A549 (cell line): ENCODE results near the gene CAPN8. TPM values are rescaled to one million over a fixed set of nuclear protein-coding genes. Genes with fewer than 3 reads are reported as not detected.
A peak's percentile ranks its signal among the peaks of the same experiment; 100 is the strongest.

Experiments used
- ATAC-seq, 2 experiments: fragments of 200-7000 bp in 1 of 2; fragments of >200 bp in 1 of 2; cut with Nextera tagmentation in 1 of 2; cut with Tn5 transposase in 1 of 2; 3 replicates each; pipeline versions ENCODE4 v1.8.0 to v1.9.1; 2018 to 2020; ENCODE audit warnings: mild to moderate bottlenecking in 1 of 2, moderate library complexity in 1 of 2
- CTCF ChIA-PET: fragments of 300-600 bp; sonication (Branson Sonifier 250); formaldehyde crosslinking; extraction: SDS; loops from one replicate; lab custom pipeline; 2021; ENCODE audit warnings: antibody characterized with exemption, inconsistent platforms; lab: Yijun Ruan, JAX
- POLR2A ChIA-PET: fragments of 350-600 bp; formaldehyde crosslinking; extraction: SDS; loops from one replicate; lab custom pipeline; 2021; ENCODE audit warnings: antibody characterized with exemption, inconsistent platforms; lab: Yijun Ruan, JAX
- DNase-seq, 2 experiments: peaks; one replicate each; pipeline versions ENCODE4 v3.0.0 to v3.0.0-alpha.2; 2011 to 2016; ENCODE audit warnings: low read depth in 1 of 2, low spot score in 1 of 2
- FAIRE-seq: peaks from 2 replicates; lab custom pipeline; 2011; peaks lifted over from hg19 to GRCh38; lab: Jason Lieb, UNC
- H3K27ac ChIP-seq, 2 experiments: fragments of >200 bp; sonication (Bioruptor Twin); formaldehyde crosslinking; 3 replicates each; pipeline ENCODE4 v1.5.1; 2016 to 2017
- H3K4me1 ChIP-seq: fragments of >200 bp; sonication (Bioruptor Twin); formaldehyde crosslinking; 3 replicates; pipeline ENCODE4 v1.6.1; 2016
- H3K4me2 ChIP-seq: fragments of >200 bp; sonication (Bioruptor Twin); formaldehyde crosslinking; 3 replicates; pipeline ENCODE4 v1.6.1; 2016
- H3K4me3 ChIP-seq: fragments of >200 bp; sonication (Bioruptor Twin); formaldehyde crosslinking; 3 replicates; pipeline ENCODE4 v1.5.1; 2016
- H3K9me3 ChIP-seq: fragments of >200 bp; sonication (Bioruptor Twin); formaldehyde crosslinking; 3 replicates; pipeline ENCODE4 v1.6.1; 2016
- CEBPB ChIP-seq, 2 experiments: fragments of >200 bp in 1 of 2; sonication (Bioruptor Twin) in 1 of 2; formaldehyde crosslinking in 1 of 2; IDR thresholded peaks; 2 replicates each; pipeline ENCODE4 v1.6.1; 2012 to 2016
- CHD4 ChIP-seq: fragments of 200-600 bp; sonication (generic); IDR thresholded peaks from 2 replicates; pipeline ENCODE4 v1.6.1; 2016; ENCODE audit warnings: antibody characterized with exemption, mild to moderate bottlenecking, borderline replicate concordance
- EHF ChIP-seq: fragments of 250-450 bp; sonication (Bioruptor Pico); IDR thresholded peaks from 2 replicates; pipeline ENCODE4 v1.5.0; 2020; ENCODE audit warnings: mild to moderate bottlenecking
- ESRRA ChIP-seq: fragments of 150-350 bp; IDR thresholded peaks from 2 replicates; pipeline ENCODE4 v1.6.1; 2014; ENCODE audit warnings: mild to moderate bottlenecking, low read length, borderline replicate concordance
- FOSB ChIP-seq: fragments of 250-450 bp; sonication (Bioruptor Pico); IDR thresholded peaks from 2 replicates; pipeline ENCODE4 v1.5.0; 2020; ENCODE audit warnings: mild to moderate bottlenecking, moderate library complexity
- FOSL2 ChIP-seq, 2 experiments: fragments of 450-650 bp in 1 of 2; fragments of >200 bp in 1 of 2; sonication (Bioruptor Twin) in 1 of 2; formaldehyde crosslinking; IDR thresholded peaks; 2 replicates each; pipeline versions ENCODE4 v1.5.0 to v1.6.1; 2016 to 2020; ENCODE audit warnings: mild to moderate bottlenecking in 1 of 2, moderate library complexity in 1 of 2
- GATA3 ChIP-seq: IDR thresholded peaks from 2 replicates; pipeline ENCODE4 v1.6.1; 2012; ENCODE audit warnings: borderline replicate concordance
- HDAC2 ChIP-seq: fragments of 200-600 bp; sonication (generic); IDR thresholded peaks from 2 replicates; pipeline ENCODE4 v1.6.1; 2016
- HEYL ChIP-seq: fragments of 250-450 bp; sonication (Bioruptor Pico); IDR thresholded peaks from 2 replicates; pipeline ENCODE4 v1.8.0; 2021; ENCODE audit warnings: mild to moderate bottlenecking, moderate library complexity
- HOXB13 ChIP-seq: fragments of 250-450 bp; sonication (Bioruptor Pico); IDR thresholded peaks from 2 replicates; pipeline ENCODE4 v1.5.0; 2020; ENCODE audit warnings: low read depth, mild to moderate bottlenecking, moderate library complexity
- JUN ChIP-seq, 2 experiments: fragments of >200 bp; sonication (Bioruptor Twin); formaldehyde crosslinking; IDR thresholded peaks; 2 replicates in 1 of 2; 3 replicates in 1 of 2; pipeline ENCODE4 v1.6.1; 2016 to 2017
- JUNB ChIP-seq: fragments of >200 bp; sonication (Bioruptor Twin); formaldehyde crosslinking; IDR thresholded peaks from 2 replicates; pipeline ENCODE4 v1.6.1; 2016
- KDM1A ChIP-seq: fragments of 200-600 bp; sonication (generic); IDR thresholded peaks from 2 replicates; pipeline ENCODE4 v1.6.1; 2016; ENCODE audit warnings: low read depth, mild to moderate bottlenecking
- MAZ ChIP-seq: fragments of 150-350 bp; IDR thresholded peaks from 2 replicates; pipeline ENCODE4 v1.6.1; 2014; ENCODE audit warnings: antibody characterized with exemption, low read depth, low read length, borderline replicate concordance
- MYC ChIP-seq: IDR thresholded peaks from 2 replicates; pipeline ENCODE4 v1.6.1; 2012; ENCODE audit warnings: mild to moderate bottlenecking, inconsistent platforms, low read length, improper control_type of control experiment, borderline replicate concordance
- NFE2L2 ChIP-seq: fragments of 150-350 bp; conservative IDR thresholded peaks from 2 replicates; pipeline ENCODE4 v1.6.1; 2014; ENCODE audit warnings: low read length
- PBX3 ChIP-seq: IDR thresholded peaks from 2 replicates; pipeline ENCODE4 v1.6.1; 2012
- RAD21 ChIP-seq, 2 experiments: fragments of >200 bp in 1 of 2; sonication (Bioruptor Twin) in 1 of 2; formaldehyde crosslinking in 1 of 2; IDR thresholded peaks in 1 of 2; conservative IDR thresholded peaks in 1 of 2; 2 replicates in 1 of 2; 3 replicates in 1 of 2; pipeline ENCODE4 v1.6.1; 2012 to 2018; ENCODE audit warnings: inconsistent platforms in 1 of 2
- RARB ChIP-seq: fragments of 250-450 bp; sonication (Bioruptor Pico); IDR thresholded peaks from 2 replicates; pipeline ENCODE4 v1.8.0; 2021; ENCODE audit warnings: mild to moderate bottlenecking, moderate library complexity
- RCOR1 ChIP-seq: fragments of 150-350 bp; IDR thresholded peaks from 2 replicates; pipeline ENCODE4 v1.6.1; 2014; ENCODE audit warnings: antibody characterized with exemption, low read length, low read depth
- RFX5 ChIP-seq: fragments of 450-650 bp; IDR thresholded peaks from 2 replicates; pipeline ENCODE4 v1.7.1; 2014; ENCODE audit warnings: antibody characterized with exemption, mild to moderate bottlenecking, moderate library complexity
- ZFP36 ChIP-seq: fragments of 450-650 bp; IDR thresholded peaks from 2 replicates; pipeline ENCODE4 v1.6.1; 2014; ENCODE audit warnings: borderline replicate concordance; ENCODE audit not compliant: partially characterized antibody
- ZSCAN20 ChIP-seq: fragments of 250-450 bp; sonication (Bioruptor Pico); IDR thresholded peaks from 2 replicates; pipeline ENCODE4 v1.8.0; 2022; ENCODE audit warnings: mild to moderate bottlenecking, moderate library complexity
- WGBS: methylation state at CpG from one replicate; pipeline ENCODE4 v1.1.6; 2017; ENCODE audit errors: missing lambda C conversion rate; 5-methylcytosine and 5-hydroxymethylcytosine counted together
- polyA plus RNA-seq, 4 experiments: library from polyadenylated mRNA; depleted of rRNA in 3 of 4; stranded (reverse); fragments of >200 nt; fragmentation: RNase III in 1 of 4; extraction: RNeasy Plus Mini Kit Qiagen cat#74134 plus additional on column Dnase treatment in 1 of 4; gene quantifications; 2 replicates in 3 of 4; 3 replicates in 1 of 4; pipeline ENCODE4 v1.2.3, GENCODE V29; 2011 to 2017
- TF ChIP-seq, protein P1 (sequence below): fragments of 200-600 bp; sonication (generic); IDR thresholded peaks from 2 replicates; pipeline ENCODE4 v1.6.1; 2016; ENCODE audit warnings: antibody characterized with exemption, mild to moderate bottlenecking, moderate library complexity
- TF ChIP-seq, protein P2 (sequence below): fragments of >200 bp; sonication (Bioruptor Twin); formaldehyde crosslinking; IDR thresholded peaks from 2 replicates; pipeline ENCODE4 v1.6.1; 2016

CAPN8 gene
- polyA plus RNA-seq, 2 of the 4 experiments (the other 2 are of a cell fraction), result 0.39 to 1.5 TPM

GRCh38 chr1:223631956-223632355 lies 33.5 kb downstream of the CAPN8 start:
- Histone ChIP-seq H3K4me1 (peaks cover 17% of the 10 kb centered on the region), H3K27ac (peak overlapping the region in 1 of 2 experiments; percentile 14; a peak in 1 of 6 replicates), H3K9me3 (0 out of 3 replicates have a peak, but pooled peaks cover 3% of the 10 kb centered on the region), H3K4me2 (peak overlapping the region; percentile 36; the same call in 2 of the 3 replicates), H3K4me3 (no peak overlapping the region)
- DNase-seq (no peak), ATAC-seq (no peak), FAIRE-seq (no peak)
- POLR2A ChIA-PET, result no interaction called here
- CTCF ChIA-PET, result interaction anchor here (1.0 to 6.1 kb wide), 5 partner anchors 13 to 53 kb away, joined by 3 to 37 read pairs (median 5); no protein-coding TSS in a partner anchor
- TF ChIP-seq RAD21 (conservative IDR thresholded peaks at IDR 0.05 in 1 of 2, IDR thresholded peaks at IDR 0.05 in 1 of 2) (no peak), ESRRA (no peak), CEBPB (IDR thresholded peaks at IDR 0.05) (no peak), ZFP36 (no peak), HDAC2 (no peak), ZSCAN20 (CRISPR knock-in tag) (no peak), CHD4 (no peak)
- TF ChIP-seq, protein P1, sequence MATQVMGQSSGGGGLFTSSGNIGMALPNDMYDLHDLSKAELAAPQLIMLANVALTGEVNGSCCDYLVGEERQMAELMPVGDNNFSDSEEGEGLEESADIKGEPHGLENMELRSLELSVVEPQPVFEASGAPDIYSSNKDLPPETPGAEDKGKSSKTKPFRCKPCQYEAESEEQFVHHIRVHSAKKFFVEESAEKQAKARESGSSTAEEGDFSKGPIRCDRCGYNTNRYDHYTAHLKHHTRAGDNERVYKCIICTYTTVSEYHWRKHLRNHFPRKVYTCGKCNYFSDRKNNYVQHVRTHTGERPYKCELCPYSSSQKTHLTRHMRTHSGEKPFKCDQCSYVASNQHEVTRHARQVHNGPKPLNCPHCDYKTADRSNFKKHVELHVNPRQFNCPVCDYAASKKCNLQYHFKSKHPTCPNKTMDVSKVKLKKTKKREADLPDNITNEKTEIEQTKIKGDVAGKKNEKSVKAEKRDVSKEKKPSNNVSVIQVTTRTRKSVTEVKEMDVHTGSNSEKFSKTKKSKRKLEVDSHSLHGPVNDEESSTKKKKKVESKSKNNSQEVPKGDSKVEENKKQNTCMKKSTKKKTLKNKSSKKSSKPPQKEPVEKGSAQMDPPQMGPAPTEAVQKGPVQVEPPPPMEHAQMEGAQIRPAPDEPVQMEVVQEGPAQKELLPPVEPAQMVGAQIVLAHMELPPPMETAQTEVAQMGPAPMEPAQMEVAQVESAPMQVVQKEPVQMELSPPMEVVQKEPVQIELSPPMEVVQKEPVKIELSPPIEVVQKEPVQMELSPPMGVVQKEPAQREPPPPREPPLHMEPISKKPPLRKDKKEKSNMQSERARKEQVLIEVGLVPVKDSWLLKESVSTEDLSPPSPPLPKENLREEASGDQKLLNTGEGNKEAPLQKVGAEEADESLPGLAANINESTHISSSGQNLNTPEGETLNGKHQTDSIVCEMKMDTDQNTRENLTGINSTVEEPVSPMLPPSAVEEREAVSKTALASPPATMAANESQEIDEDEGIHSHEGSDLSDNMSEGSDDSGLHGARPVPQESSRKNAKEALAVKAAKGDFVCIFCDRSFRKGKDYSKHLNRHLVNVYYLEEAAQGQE, result no peak
- WGBS, result 67% methylated on average over 6 of the region's 6 CpGs

GRCh38 chr1:223631473-223631872 lies 34.0 kb downstream of the CAPN8 start:
- TF ChIP-seq EHF (CRISPR knock-in tag) (no peak), JUNB (peak; percentile 62; the same call in 1 of the 2 replicates), HEYL (CRISPR knock-in tag) (no peak), FOSB (no peak), RFX5 (no peak), FOSL2 (IDR thresholded peaks at IDR 0.05) (peak; percentile 36; the same call in 1 of the 2 replicates), FOSL2 (CRISPR knock-in tag; IDR thresholded peaks at IDR 0.05) (no peak), ESRRA (no peak), RARB (CRISPR knock-in tag) (no peak), RAD21 (conservative IDR thresholded peaks at IDR 0.05 in 1 of 2, IDR thresholded peaks at IDR 0.05 in 1 of 2) (0 out of 5 replicates have a peak, but pooled peaks have one; percentile 5 to 11), HOXB13 (CRISPR knock-in tag) (no peak)
- TF ChIP-seq, protein P2, sequence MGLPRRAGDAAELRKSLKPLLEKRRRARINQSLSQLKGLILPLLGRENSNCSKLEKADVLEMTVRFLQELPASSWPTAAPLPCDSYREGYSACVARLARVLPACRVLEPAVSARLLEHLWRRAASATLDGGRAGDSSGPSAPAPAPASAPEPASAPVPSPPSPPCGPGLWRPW, result no peak
- CTCF ChIA-PET, result interaction anchor here (1.0 to 6.1 kb wide), 6 partner anchors 13 to 54 kb away, joined by 3 to 37 read pairs (median 4); no protein-coding TSS in a partner anchor
- H3K4me1 ChIP-seq, result peaks cover 17% of the 10 kb centered on the region
- H3K4me2 ChIP-seq, result peak overlapping the region; percentile 36; the same call in 2 of the 3 replicates
- peak overlapping the region in 1 of 2 experiments; percentile 14; a peak in 1 of 6 replicates for H3K27ac ChIP-seq
- H3K9me3 ChIP-seq, result 0 out of 3 replicates have a peak, but pooled peaks cover 3% of the 10 kb centered on the region
- DNase-seq, result peak; percentile 15 to 25
- POLR2A ChIA-PET, result no interaction called here
- ATAC-seq, result peak; percentile 37 to 61; a peak in 3 of 6 replicates
- no peak for FAIRE-seq
- WGBS, result 0% methylated on average over 2 of the region's 2 CpGs
- H3K4me3 ChIP-seq, result no peak overlapping the region

DNA sequence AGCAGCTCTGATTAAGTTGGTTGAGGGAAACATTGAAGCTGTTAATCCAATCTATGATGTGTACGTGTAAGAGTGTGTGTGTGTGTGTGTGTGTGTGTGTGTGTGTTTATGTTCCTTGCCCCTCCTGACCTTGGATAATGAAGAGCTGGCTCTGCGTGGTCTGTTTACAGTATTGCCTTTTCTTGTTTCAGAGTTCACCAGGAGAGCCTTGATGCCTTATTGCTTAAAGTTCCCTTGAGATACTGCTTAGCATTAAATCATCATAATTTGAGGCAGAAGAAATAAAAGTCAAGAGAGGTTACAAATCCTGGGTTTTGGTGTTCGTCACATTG lies 36.4 kb downstream of the CAPN8 start:
- Histone ChIP-seq H3K4me3 (no peak overlapping the region), H3K4me2 (no peak overlapping the region), H3K27ac (no peak overlapping the region), H3K4me1 (peaks cover 17% of the 10 kb centered on the region), H3K9me3 (no peaks in the 10 kb centered on the region)
- POLR2A ChIA-PET, result no interaction called here
- no peak for ATAC-seq
- CTCF ChIA-PET, result interaction anchor here (0.8 to 6.1 kb wide), 7 partner anchors 10 to 496 kb away, joined by 3 to 37 read pairs (median 4); no protein-coding TSS in a partner anchor
- no peak for DNase-seq
- no peak for FAIRE-seq
- 79% methylated on average over 3 of the region's 3 CpGs for WGBS
- TF ChIP-seq EHF (CRISPR knock-in tag) (no peak), PBX3 (no peak), JUN (IDR thresholded peaks at IDR 0.05) (no peak), KDM1A (no peak), MAZ (no peak), MYC (no peak), GATA3 (no peak), HOXB13 (CRISPR knock-in tag) (no peak), NFE2L2 (no peak), RCOR1 (no peak)
- TF ChIP-seq, protein P1, result no peak
